Midbrain (tissue), 1 donor: Measurements from ENCODE around the gene EDRF1.
A peak's percentile ranks its signal among the peaks of the same experiment; 100 is the strongest.

Experiments
- DNase-seq: peaks from one replicate; lab custom pipeline; 2025; lab: John Stamatoyannopoulos, UW

EDRF1 gene

DNA sequence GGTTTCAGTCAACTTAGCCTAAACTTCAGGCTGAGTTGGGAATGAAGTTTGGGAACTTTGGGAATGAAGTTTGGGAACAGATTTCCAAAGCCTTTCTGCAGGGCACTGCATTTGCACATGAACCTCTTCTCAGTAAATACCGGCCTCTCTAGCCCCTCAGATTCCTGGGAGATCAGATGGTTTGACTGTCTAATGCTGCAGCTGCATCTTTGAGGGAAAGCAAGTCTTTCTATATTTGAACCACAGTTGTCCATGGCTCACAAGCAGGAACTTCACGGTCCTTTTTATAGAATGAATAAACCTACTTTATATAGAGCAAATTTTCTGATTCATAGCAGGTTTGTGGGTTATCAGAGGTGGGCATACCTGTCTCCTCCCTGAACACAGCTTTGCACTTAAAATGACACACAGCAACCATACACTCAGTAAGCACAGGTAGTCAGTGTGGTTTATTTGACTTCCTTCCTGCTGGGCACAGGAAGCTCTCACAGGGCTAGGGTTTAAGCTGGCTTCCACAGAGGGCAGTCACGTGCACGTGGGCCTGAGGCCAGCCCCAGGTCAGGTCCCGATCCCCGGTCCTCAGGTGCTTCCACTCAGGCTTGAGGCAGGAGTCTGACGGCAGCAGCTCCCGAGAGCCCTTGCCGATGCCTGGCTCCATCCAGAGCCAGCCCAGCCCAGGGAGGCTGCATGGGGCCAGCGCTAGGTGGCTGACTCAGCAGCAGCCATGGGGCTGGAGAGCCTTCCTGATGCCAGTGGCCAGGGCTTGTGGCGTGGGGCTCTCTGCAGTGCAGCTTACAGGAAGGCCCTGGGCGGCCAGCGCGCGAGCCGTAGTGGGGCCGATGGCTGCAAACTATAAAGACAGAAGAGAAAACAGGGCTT, 68.9 kb downstream of the EDRF1 start:
- DNase-seq, result no peak

DNA sequence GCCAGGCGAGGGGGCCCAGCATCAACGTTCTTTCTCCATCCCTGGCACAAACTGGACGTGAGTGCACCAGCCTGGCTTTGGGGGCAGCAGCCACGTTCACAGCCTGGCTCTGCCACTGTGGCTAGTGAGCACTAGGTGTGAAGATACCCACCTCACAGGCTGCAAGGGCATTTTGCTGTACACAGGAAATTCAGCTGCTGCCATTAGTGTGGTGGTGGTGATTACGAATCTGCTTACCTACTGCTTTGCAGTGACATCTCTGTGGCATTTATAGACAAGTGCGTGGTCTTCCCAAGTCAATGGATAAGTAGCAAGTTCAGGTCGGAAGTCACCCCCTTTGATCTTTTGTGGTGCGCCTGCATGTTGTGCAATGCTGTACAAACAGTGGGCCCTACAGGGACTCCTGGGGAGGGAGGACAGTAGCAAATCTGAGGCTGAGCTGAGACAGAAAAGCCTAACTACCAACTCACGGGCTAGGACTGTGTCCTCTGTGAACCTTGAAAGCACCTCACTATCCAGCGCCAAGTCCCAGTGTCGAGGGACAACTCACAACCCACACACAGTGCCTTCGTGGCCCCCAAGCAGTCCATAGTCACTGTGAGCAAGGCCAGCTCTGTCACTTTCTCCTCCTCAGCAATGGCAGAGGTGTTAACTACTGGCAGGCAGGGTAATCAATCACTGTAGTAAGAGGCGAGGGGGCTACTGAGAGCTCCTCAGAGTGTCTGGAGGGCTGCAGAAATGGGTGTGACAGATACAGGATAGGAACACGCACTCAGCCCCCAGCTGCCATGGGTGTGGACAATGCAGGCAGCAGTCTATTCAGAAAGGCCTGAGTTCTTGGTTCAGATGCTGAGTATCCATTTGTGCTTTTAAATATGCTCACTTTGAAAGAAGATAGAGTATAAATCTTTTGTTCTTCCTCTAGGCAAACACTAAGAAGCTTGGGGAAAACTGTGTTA, 73.1 kb downstream of the EDRF1 start:
- no peak for DNase-seq

DNA sequence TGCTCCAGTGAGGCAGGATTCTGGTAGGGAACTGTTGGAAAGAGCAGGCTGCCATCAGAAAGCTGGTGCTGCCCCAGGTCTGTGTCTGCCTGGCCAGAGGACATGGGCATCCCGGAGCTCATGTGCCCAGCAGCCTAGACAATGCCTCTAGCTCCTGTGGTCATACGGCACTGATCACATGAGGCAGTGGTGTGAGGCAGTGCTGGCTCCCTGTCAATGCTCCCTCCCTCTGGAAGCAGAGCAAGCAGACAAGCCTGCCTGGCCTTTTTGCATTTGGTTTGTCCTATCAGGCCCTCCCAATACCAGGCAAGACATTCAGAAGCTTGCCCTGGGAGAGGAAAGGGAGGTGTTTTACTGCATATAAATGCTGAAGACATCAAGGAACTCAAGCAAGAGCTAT, 75.6 kb downstream of the EDRF1 start:
- peak; percentile 86 for DNase-seq

DNA sequence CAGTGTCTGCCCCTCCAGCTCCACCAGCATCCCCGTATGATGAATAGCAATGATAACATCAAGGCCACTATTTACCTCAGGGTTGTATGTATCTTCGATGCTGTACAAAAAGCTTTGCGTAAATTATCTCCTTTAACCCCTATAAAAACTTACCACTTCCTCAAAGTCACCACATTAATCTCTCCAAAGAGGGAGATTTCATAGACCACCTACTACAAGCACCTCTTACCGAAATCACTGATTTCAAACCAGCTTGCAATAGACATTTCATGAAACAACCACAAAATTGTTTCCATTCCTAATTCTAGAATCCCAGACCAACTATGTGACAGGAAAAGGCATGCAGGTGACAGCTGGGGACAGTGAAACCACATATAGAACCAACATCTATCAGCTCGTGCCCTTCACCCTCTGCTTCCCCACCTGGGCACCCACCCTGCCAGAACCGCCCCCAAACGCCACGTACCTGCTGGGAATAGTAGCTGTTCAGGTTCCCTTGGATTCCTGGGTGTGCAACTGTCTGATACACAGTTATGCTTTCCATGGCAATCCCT, 76.2 kb downstream of the EDRF1 start:
- DNase-seq, result no peak

DNA sequence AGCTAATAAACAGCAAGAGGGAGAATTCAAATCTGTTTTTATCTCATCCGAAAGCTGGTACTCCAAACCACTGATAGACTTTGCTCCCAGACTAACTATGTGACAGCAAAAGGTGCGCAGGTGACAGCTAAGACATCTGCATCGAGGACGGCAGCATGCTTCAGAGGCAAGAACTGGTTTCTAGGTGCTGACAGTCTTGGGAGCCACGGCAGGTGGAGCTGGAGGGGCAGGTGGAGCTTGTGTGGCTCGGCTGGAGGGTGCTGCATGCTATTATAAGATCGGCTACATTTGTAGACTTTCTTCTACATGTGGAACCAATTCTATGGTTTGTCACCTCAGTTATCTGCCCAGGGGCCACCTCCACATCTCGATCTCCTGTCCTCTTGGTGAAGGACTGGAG, 77.9 kb downstream of the EDRF1 start:
- DNase-seq, result no peak

DNA sequence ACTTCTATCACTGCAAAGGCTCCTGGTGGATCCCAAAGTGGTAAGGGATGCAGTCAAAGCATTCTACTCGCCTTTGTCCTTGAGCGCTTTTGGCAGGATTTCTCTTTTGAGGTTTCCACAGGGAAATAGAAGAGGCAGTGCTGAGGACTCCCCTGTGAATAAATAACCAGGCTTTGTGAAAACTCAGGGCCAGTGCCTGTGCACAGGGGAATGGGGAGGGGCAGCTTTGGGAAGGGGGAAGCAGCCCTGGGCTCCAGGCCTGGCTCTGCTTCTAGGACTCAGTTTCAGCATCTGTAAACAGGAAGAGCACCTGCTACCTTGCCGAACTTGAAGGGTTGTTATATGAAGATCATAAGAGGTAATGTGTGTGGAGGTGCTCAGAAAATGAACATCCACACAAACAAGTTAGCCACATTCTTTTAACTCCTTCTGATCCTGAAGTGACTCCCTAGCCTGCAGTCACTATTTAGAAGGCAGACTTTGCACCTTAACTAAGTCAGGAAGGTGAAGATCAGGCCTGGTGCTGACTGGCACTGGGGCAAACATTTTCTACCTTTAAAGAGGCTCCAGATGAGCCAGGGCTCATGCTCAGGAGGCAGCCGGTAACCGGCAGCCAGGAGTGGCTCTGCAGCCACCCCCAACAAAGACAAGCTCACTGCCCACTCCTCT, 78.6 kb downstream of the EDRF1 start:
- DNase-seq, result no peak

DNA sequence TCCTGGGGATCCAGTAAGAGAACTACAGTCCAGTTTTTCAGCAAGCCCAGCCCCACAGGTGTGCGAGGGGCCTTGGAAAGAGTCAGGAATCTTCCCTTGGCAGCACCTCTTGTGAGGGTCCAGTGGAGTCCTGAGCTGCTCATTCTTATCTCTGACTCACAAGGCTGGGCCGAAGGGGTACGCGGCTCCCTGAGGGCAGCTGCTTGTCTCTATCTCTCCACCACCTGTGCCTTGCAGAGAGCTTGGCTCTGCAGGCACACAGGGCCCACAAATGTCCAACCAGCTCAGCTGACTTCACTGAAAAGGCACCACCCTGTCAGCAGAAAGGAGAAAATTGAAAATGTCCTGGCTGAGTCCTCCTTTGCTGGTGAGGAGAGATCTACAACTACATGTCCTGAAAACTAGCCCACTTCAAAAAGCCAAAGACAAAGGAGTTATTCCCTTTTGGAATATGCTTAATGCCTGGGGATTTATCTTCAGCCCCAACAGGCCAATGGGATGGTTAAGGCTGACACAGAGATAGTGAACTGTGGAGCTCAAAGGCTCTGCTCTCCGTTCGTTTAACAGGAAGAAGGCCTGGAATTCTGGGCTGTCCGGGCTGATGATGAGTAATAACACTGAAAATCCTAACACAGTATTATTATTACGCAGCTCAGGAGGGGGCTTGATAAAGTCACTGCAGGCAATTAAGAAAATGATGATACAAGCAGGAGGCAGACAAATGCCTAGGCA, 80.1 kb downstream of the EDRF1 start:
- DNase-seq, result no peak

DNA sequence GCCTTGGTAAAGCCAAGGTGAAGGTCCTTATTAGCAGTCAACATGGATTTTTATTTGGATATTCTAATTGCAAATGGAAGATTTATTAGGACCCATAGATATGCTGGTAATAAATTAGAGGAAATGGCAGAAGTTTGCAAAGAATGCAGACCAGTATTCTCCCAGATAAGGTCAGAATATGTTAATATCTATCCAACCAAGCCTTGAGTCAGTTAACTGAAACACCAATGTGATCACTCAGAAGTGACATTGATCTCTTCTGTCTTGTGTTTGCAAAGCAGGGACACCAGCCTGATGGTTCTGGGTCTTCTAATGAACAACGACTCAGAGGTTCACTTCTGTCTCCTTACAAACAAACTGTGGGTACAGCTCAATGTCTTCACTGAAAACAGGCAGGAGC, 82.1 kb downstream of the EDRF1 start:
- no peak for DNase-seq

DNA sequence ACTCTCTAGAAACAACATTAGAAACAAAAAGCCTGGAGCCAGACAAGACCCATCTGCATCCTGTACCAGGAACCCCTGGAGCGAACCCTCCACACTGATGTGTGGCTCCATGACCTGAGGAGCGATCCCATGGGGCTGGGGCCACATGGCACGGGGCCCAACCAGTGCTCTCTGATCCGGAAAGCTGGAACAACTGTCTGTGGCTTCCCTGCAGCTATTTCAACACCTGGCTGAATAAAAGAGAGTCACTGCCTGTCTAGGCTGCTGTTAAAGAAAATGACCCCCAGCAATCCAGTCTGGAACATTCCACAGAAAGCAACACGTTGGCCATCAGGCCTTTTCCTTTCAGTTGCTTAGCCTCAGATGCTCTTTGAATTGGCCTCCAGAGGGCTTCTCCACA, 82.6 kb downstream of the EDRF1 start:
- no peak for DNase-seq

DNA sequence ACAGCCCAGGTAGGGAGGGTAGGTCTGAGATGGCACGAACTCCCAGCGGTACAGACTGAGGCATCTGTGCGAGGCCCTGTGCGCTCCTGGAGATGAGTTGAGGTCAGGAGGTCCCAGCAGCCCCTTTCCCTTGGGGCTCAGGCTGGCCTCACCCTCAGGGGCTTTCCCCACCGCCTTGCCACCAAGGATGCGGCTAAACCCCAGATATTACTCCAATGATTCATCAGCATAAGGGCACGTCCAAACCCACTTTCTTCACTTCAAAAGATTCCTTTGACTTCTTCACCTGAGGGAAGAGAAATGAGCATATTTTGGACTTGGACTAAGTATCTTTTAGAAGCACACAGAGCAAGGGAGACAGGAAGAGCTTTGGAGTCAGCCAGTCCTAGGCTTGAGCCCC, 83.2 kb downstream of the EDRF1 start:
- DNase-seq, result no peak

DNA sequence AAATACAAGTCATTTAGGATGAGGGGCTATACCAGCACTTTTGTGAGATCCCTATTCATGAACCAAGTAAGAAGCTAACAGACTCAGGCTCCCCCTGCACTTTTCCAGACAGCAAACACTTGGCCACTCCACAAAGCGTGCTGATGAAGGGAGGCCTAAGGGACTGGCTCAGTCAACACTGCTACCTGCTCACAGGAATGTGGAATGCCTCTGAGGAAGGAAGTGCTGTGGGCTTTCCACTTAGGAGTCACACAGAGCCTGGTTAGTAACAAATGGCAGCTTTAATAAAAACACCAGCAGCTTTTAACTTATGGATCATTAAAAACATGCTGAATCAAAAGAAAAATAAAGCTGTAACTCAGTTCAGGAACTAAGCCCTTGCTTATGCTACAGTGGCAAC, 88.5 kb downstream of the EDRF1 start:
- no peak for DNase-seq

DNA sequence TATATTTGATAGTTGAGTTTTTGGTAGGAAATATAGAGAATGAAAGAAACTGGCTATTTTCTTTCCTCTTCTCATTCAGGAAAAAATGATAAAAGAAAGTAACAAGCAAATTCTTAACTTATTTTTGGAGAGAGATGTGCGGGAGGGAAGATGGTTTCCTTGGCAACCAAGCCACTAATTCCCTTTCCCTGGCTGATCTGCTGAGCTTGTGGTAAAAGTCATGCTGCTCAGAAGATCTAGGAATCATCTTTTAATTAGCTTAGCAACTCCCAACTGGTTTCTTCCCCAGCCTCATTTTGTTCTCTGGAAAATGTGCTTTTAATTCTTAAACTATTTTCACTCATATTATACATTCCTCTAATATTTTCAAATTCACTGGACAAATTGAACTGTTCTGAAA, 91.7 kb downstream of the EDRF1 start:
- DNase-seq, result no peak

DNA sequence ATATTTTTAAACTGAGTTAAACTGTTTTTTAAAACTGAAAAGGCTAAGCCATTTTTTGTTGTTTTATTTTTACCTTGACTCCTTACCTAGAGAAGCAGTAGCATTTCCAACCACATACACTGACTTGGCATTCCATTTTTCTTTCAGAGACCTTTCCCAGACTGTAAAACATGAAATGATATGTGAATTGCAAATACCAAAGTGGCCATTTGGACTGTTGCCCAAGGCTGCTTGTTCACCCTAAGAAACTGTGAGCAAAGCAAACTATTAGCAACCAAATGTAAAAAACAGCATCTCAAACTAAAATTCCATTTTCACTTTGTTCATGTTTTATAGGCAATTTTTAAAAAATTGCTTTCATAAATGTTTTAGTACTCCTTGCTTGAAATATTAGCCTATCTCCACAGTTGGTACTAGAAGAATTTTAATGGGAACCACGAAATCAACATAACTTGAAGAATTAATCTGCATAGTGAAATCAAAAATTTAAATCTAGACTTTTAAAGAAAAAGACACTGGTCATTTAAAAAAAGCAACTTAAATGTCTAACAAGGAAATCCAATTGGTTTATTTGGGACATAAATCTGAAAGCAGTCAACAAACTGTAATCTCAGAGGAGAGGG, 92.7 kb downstream of the EDRF1 start:
- DNase-seq, result no peak
